ENCODE measurements around the gene STAC3.

STAC3 gene

DNA sequence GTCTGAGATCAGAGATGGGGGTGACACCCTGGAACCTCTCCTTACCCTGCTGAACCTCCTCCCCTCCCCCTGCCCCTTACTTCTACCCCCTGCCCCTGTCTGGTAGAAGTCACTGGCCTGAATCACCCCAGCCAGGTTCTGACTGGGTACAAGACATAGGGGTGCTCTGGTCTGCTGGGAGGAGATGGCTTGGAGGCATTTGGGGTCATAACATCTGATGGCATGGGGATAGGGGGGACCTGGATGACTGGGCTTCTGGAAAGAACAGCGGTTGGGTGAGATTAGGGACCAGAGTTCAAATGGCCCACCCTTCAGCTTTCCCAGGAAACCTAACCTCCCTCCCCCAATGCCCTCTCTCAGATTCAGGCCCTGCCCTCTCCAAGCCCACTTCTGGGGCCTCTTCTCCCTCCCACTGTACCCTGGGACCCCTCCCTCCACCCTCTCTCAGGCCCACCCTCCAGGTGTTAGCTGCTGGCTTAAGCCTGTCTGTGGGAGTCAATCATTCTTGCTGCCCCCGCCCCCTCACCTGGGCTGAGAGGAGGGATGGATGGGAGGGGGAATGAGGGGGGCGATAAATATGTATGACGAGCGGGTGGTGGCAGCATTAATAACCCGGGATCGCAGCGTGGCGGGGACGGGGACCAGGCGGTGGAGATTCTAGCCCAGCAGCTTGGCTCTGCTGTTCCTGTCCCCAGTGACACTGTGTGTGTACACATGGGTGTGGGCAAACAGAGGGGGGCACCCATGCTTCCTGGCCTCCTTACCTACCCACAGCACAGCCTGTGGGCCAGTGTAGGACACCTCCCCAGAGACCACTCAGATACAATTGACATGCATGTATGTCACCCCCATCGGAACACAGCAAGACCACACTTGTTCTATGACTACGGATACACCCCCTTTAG lies 28.4 kb downstream of the STAC3 start:
- DNase-seq = no peak

DNA sequence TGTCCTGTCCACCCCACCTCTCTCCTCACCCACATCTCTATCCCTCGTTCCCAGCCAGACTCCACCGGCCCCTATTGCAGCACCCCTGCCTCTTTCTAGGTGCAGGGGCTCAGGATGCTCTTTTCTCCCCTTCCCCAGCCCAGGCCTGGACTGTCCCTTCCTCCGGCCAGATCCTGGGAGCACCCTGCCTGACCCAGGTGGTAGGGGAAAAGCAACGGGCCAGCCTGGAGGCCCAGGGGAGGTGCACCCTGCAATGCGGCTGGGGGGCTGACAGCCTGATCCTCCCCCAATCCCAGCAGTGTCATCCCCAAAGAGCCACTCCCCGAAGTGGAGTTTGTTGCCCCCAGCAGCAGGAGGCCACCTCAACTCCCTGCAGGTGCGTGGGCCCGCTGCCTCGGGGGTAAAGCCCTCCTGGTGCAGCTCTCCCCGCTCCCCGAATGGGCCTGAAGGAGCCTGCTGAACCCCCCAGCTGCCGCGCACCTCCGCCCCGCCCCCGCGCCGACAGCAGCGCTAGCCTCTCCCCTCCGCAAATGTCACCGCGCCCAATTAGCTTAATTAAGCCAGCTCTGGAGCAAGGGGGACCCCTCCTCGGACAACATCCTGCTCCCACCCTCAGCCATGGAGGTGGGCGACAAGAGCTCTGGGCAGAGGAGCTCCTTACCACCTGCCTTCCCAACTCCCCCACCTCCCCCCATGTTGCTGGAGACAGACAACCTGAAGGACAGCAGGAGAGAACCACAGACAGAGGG lies 29.6 kb downstream of the STAC3 start:
- no peak for DNase-seq

DNA sequence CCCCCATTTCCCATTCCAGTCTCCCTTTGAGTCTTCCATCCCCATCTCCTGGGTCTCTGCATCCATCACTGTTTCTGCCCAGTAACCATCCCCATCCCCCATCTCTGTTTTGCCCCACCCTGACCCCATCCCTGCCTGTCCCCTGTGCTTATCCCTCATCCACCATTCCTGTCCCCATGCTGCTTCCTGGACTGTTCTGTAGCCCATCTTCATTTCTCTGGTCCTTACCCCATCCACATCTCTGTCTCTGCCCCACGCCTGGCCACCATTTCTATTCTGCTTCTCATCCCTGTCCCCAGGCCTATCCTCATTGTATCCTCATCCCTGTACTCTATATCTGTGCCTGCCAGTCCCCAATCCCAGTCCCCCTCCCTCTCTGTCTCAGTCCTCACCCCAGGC lies 30.2 kb downstream of the STAC3 start:
- DNase-seq = no peak

DNA sequence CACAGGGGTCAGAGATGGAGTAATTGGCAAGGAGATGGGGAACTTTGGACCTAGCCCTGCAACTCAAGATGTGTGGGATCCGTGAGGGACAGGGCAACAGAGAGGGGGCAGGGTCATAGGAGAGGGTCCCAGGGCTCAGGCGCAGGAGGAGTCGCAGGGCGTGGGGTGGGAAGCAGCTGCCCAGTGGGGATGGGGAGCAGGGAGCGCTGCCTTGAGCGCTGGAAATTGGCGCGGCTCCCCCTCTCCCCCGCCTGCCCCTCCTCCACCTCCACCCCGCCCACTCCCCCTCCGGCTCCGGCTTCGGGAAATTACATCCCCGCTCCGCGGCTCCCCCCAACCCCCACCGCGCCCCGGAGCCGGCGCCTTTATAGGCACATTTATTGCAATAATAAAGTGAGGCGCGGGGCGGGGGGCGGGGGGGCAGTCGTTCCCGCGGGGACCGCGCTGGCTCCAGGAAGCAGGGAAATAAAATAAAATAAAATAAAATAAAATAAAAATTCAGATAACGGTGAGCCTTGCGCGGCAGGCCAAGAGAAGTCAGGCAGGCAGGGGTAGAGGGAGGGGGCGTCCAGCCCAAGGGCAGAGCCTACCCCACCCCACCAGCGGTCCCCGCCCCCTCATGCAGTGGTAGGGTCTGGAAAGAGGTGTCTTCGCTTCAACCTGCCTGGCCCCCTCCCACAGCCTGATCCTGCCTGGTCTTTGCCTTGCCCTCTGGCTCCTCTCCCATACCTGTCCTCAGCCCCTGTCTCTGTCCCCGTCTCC lies 30.8 kb downstream of the STAC3 start:
- DNase-seq = no peak

DNA sequence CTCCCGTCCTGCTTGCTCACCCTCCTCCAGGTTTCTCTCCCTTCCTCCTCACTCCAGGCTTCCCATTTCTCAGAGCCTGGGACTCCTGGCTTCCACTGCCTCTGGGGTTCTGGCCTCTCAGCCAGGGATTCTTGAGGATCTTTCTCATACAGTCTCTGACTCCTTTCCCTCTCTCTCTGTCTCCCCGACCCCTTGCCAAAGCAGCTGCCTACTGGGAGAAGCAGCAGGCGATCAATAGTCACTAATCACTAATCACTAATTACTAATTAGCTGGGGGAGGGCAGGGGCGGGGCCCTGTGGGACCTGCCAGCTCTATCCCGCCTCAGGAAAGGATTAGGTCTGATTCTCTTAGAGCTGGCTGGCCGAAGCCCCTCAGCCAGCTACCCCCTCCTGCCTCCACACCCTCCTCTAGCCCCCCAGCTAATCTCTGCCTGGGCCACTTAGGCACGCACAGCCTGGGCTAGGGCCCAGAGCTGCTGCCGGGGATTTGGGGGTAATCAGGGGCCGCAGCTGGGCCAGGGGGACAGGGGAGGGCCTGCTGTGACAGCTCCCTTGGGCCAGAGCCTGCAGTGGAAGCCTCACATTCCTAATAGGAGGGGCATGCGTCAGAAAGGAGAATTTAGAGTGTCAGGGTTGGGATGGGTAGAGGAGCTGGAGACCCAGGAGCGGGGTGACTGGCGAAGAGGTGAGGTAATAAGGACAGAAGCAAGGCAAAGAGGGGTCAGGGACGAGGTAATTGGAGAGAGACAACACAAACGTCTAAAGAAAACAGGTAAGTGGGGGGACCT lies 31.6 kb downstream of the STAC3 start:
- DNase-seq = no peak

DNA sequence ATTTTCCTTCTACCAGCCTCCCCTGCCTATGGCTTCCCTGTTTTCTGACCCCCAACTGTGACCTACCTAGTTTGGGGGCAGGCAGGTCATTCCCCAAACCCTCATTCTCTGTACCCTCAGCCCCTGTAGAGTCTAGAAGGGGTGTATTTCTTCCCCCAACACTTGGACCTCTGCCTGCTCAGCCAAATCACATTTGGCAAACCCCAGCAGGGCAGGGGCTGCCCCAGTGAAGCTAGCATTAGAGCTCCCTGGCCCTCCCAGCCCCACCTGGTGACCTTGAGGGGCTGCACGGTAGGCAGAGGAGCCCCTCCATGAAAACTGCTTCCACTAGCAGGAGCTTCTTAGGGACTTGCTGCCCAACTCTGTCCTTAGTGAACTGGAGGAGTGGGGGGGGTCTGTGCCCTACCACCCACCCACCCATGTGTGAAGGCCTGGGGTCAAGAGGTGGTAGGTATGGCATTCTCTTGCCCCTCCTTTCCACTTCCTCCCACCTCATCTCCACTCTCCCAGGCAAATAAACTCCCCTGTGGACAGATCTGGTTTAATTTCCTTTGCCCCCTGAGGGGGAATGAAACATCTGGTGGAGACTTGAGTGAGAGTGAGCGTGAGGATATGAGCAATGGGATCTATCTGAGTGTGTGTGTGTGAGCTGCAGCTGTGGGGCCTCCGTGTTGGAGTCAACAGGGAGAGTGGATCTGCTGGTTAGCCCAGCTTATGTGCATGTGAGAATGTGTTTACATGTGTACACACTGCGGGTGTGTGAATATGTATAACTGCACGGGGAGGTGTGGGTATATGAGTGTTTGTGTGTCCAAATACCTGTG lies 32.7 kb downstream of the STAC3 start:
- DNase-seq = no peak

DNA sequence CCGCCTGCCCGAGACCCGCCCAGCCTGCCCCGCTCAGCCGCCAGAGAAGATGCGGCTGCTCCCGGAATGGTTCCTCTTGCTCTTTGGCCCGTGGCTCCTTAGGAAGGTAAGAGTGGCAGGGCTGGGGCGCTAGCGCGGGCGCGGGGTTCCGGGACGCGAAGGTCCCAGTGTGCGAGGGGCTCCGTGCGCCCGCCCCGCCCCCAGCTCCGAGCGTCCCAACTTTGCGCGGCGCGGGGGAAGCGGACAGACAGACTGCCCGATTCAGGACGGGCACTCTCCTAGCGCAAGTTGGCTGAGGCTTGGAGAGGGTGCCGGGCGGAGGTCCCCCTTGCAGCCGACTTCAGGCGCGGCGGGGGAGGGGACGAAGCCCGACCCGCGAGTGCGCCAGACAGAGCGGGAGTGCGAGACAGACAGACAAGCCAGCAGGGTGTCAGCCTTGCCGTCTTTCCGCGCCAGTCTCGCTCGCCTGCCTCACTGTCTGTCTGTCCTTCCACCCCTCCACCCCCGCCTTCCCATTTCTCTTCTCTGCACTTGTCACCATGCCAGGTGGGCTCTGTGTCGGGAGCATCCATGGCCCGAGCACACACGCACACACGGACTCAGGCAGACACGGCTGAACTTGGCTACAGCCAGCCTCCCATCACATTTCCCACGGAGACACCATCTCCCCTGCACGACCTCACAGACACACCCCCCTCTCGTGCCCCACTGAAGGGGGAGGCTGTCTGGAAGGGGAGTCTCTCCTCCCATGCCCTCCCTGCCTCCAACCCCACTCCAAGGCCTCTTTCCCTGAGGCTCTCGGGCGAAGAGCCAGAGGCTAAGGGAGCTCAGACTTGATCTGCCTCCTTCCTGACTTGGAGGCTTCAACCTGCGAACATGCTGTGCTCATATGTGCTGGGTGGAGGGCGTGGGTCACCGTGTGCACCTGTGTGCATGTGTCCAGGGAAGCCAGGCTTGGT lies 33.8 kb downstream of the STAC3 start:
- DNase-seq = peak; percentile 42

DNA sequence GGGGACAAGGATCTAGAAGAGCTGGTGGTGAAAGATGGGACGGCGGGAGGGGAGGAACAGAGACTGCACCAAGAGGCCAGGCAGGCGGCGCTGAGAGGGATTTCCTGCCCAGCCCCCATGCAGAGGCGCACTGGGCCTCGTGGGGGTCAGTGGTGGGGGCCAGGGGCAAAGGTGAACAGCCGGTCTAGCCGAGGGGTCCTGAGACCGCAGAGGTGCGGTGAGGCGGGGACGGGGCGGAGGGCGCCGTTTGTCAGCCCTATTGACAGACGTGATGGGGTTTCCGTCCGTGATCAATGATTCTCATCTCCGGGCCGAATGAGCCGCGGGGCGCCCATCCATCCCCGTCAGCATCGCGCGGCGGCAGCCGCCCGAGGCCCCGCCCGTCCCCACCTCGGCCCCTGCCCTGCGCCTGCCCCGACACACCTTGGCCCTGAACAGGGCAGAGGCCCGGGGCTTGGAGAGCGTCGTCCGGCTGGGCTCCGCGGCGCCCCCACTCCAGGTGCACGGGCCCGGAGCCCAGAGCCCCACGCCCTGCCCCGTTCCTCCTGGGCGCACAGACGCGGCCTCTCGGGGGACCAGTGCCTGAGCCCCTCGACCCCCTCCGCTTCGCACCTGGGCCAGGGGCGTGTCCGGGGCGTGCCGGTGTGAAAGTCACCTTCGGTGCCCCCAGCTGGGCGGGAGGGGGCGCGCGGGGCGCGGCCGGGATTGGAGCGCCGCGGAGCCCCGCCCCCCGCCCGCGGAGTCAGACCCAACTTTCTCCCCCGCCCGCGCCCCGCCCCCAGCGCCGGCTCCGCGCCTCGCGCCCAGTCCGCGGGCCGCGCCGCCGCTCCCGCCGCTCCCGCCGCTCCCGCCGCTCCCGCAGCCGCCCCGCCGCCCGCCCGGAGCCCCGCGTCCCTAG lies 34.7 kb downstream of the STAC3 start, which contains the start of gene NXPH4:
TSS of gene NXPH4 (plus strand) at position 781 of the 898 bp plus-strand sequence. CDS start 176 bp downstream, outside the sequence.
- DNase-seq = peak; percentile 68

DNA sequence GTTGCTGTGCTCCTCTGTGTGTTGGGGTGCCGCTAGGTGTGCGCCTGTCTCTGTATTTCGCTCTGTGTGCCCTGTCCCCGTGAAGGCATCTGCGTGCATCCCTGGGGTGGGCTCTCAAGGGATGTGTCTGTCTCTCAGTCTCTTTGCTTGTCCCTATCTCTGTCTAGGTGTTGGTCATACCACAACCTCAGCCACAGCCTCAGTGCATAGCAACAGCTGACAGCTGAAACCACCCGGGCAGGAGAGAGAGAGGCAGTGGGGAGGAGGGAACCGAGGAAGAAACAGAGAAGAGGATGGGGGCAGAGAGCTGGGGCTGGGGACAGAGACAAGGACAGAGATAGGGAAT lies 35.3 kb downstream of the STAC3 start:
- DNase-seq = no peak

DNA sequence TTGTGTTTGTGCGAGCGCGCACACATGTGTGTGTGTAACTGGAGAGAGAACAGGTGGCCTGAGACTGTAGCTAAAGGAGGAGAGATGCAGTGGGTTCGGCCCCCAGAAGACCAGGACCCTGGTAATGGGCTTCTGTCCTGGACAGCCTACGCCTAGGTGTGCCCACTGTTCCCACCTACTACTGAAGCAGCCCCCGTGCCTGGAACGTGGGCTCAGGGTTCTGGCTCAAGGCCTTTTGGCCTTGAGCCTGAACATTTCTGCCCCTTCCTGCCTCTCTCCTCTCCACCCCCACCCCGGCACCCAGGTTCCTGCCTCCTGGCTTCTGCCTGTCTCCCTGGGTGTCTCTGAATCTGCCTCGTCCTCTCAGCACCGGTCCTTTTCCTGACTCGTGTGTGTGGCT lies 35.9 kb downstream of the STAC3 start:
- no peak for DNase-seq

DNA sequence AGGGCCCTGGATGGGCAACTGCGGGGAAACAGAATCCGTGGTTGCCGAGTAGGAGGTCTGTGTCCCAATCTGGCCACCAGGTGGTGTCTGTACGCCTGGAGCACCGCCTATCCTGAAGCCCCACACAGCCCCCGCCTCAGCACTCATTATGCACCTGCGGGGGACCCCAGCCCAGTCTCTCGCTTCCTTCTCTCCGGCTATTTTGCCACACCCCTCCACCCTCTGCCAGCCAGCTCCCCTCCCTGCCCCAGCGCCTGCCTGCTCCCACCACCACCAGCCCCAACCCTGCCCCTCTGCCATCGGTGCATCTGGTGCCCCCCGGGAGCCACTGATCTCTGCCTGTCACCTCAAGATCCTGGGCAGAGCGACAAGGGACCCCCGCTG lies 36.6 kb downstream of the STAC3 start:
- peak; percentile 73 for DNase-seq

DNA sequence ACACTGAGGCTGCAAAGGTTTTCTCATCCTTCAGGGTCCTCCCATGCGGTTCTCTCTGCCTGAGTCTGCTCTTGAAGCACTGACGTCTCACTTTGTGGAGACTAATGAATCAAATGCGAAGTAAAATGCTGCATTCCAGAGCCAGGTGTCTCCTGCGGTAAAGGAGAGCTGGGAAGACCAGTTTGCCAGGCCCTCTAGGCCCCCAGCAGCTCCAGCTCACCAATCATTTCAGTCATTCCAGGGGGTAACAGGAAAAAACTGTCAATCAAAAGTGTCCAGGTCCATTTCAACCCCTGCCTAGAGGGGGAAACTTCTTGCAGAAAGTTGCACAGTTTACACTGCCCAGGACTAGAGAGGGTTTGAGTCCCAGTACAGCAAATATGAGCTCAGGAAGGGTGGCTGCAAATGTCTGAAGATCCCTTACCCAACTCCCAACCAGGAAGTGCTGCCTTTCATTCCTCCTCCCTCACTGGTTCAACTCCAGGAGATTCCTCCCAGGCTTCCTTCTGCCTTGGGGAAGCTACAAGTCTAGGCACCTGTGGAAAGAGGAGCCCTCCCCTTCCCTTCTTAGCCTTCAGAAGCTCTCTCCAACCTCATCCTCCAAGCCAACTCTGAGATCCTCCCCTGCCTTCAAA lies 37.1 kb downstream of the STAC3 start:
- no peak for DNase-seq

DNA sequence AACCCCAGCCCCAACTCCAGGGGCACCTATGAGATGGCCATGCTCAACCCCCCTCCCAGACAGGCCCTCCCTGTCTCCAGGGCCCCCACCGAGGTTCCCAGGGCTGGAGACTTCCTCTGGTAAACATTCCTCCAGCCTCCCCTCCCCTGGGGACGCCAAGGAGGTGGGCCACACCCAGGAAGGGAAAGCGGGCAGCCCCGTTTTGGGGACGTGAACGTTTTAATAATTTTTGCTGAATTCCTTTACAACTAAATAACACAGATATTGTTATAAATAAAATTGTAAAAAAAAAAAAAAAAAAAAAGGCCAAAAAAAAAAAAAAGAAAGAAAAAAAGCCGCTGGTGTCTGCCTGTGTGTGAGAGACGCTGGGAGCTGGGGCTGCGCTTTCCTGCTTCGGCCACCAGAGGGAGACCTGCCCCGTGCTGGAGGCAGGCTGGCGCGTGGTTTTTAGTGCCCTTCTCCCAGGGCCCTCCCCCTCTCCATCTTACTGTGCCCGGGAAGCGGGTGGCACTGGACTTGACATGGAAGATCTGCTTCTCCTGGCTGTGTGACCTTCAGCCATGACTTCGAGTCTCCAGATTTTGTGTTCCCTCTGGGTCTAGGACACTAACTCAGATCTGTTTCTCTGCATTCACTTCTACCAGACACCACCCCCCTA lies 37.8 kb downstream of the STAC3 start:
- peak; percentile 84 for DNase-seq

DNA sequence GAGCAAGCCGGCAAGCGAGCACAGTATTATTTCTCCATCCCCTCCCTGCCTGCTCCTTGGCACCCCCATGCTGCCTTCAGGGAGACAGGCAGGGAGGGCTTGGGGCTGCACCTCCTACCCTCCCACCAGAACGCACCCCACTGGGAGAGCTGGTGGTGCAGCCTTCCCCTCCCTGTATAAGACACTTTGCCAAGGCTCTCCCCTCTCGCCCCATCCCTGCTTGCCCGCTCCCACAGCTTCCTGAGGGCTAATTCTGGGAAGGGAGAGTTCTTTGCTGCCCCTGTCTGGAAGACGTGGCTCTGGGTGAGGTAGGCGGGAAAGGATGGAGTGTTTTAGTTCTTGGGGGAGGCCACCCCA lies 38.3 kb downstream of the STAC3 start:
- DNase-seq = no peak

DNA sequence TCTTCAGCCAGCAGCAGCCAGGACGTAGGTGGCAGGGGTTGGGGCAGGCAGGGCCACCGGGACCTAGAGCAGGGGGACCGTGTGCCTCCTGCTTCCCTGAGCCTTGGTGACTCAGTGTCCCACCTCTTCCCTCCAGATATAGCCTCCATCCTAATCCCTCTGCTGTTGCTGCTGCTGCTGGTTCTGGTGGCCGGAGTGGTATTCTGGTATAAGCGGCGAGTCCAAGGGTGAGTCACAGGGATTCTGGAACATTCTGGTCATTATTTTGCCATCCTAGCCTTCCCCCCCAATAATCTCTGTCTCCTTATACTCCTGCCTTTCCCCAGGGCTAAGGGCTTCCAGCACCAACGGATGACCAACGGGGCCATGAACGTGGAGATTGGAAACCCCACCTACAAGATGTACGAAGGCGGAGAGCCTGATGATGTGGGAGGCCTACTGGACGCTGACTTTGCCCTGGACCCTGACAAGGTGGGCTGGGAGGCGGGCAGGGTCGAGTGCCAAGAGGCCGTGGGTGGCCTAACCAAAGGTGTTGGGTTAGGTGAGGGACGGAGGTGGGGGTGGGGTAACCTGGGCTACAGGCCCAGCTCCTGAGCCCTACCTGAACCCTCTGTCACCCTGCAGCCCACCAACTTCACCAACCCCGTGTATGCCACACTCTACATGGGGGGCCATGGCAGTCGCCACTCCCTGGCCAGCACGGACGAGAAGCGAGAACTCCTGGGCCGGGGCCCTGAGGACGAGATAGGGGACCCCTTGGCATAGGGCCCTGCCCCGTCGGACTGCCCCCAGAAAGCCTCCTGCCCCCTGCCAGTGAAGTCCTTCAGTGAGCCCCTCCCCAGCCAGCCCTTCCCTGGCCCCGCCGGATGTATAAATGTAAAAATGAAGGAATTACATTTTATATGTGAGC lies 38.9 kb downstream of the STAC3 start:
- DNase-seq = no peak

DNA sequence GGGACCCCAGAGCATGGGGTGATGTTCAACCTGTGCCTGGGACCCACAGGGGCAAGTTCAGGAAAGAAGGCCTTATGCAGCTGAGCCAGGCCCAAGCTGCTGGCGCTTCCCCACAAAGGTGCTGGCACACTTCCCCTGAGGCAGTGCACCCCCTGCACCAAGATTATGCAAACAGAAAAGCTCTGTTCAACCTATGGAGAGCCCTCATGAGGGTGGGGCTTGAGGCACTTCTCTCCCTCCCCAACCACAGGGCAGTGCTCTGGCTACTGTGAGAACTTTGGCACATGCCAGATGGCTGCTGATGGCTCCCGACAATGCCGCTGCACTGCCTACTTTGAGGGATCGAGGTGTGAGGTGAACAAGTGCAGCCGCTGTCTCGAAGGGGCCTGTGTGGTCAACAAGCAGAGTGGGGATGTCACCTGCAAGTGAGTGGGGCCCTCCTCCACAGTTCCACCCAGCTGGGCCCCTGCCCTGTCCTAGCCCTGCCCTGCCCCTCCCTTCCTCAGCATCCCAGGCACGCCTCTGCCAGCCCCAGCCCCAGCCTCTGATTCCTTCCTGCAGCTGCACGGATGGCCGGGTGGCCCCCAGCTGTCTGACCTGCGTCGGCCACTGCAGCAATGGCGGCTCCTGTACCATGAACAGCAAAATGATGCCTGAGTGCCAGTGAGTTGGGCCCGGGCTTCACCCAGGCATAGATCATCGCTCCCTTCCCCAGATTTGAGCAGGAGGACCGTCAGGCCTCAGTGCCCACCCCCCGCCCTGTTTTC lies 39.9 kb downstream of the STAC3 start:
- no peak for DNase-seq

DNA sequence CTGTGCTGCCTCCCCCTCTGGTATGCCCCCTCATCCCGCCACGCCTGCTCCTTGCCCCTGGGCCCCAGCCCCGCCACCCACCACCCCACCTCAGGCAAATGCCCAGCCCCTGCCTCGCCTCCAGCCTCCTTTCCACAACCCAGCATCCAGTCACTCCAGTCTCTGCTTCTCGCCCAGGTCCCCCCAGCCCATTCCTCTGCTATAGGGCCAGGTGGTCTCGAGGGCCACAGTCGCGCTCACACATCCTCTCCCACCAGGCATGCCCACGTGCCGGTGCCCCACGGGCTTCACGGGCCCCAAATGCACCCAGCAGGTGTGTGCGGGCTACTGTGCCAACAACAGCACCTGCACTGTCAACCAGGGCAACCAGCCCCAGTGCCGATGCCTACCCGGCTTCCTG lies 40.5 kb downstream of the STAC3 start:
- no peak for DNase-seq

Measured in activated naive CD4-positive, alpha-beta T cell treated with anti-CD3 and anti-CD28 coated beads, Interleukin-2, amount 50 U/mL, for 16 hours (primary cell).